GM21515 (cell line): ENCODE data around the gene RFX6.

Source experiments
- ATAC-seq: cut with Tn5 transposase; IDR thresholded peaks from one replicate; pipeline ENCODE4 v1.9.1; 2021; ENCODE audit not compliant: unreplicated experiment

RFX6 gene

GRCh38 chr6:116969211-116969863 lies 92.3 kb downstream of the RFX6 start:
- peak; percentile 91 for ATAC-seq

- peak; percentile 72 for ATAC-seq
Observed at GRCh38 chr6:116971959-116972358, 94.9 kb downstream of the RFX6 start.

GRCh38 chr6:116973976-116974375 lies 96.9 kb downstream of the RFX6 start:
- ATAC-seq = no peak

GRCh38 chr6:116974526-116975316 lies 97.7 kb downstream of the RFX6 start:
- ATAC-seq = no peak

- no peak for ATAC-seq
Observed at GRCh38 chr6:116975600-116975999, 98.6 kb downstream of the RFX6 start.

GRCh38 chr6:116979560-116979959 lies 102.5 kb downstream of the RFX6 start:
- ATAC-seq = no peak
